ENCODE data around the gene ITGA11. TPM values are rescaled to one million over a fixed set of nuclear protein-coding genes. Genes with fewer than 3 reads are reported as not detected.

ITGA11 gene
- total RNA-seq (2012; rRNA removed) = 2.5 and 4.1 TPM in 2 replicates
- polyA plus RNA-seq (2012; rRNA removed) = 5.6 and 6.6 TPM in 2 replicates
- 3.0 and 5.8 TPM in 2 replicates for polyA plus RNA-seq (2012; cell fraction: cytosol; rRNA removed)
- polyA plus RNA-seq (2012; cell fraction: nucleus; rRNA removed; ENCODE audit: low replicate concordance) = 6.2 and 6.6 TPM in 2 replicates
- percentile 65 among the genes with signal in this experiment for Bru-seq, nascent RNA
- BruChase-seq, experiment 1, labeled RNA remaining after a 6-hour chase = percentile 69 among the genes with signal in this experiment
- percentile 75 among the genes with signal in this experiment for BruChase-seq, experiment 2, labeled RNA remaining after a 2-hour chase
- long read RNA-seq, transcript ITGA11-201 (30 exons, 3,955 nt) = major isoform, 12 of 45 reads
- long read RNA-seq, partial matches to known transcripts = 20 of 45 reads
- long read RNA-seq, other reads (novel, unspliced or antisense) = 13 of 45 reads

DNA sequence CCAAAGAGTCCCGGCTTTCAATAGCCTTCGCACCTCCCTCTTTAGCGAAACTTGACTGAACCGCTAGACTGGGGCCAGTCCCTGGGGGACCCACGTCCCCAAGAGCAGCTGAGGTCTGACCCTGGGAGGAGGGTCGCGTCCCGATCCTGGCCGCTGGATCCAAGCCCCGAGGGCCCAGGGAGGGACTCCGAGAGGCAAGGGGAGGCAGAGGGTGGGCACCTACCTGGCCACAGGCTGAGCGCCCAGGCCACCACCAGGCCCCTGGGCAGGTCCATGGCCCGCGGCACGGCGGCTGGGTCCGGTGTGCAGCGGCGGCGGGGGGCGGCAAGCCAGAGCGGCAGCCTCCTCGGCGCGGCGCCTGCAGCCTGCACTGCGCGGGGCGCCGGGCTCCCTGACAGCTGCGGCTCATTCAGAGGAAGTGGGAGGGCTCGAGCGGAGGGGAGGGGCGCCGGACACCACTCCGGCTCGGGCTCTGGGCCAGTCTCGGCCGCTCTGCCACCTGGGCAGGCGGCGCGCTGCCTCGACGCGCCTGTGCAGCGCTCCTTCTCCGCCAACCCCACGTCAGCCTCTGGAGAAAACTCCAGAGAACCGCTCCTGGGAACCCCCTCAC is at the start of gene ITGA11:
Gene ITGA11 (minus strand): TSS at position 372 of the 610 bp plus-strand sequence. CDS start 97 bp downstream, at position 275.
- dilution Hi-C loops (cut with HindIII; ENCODE audit: low sequenced_read_pairs, unreplicated experiment) (no loop called here), in situ Hi-C loops (cut with MboI; ENCODE audit: low sequenced_read_pairs) (no loop called here), intact Hi-C loops (cut with micrococcal nuclease) (loop anchor here (5.0 kb wide), 1 partner anchor 125 kb away; no protein-coding TSS in a partner anchor)
- Histone ChIP-seq H3K9me1 (ENCODE audit: insufficient read depth, low read length) (peaks cover 13% of the 10 kb centered on the region), H2AK9ac (replicated peaks; ENCODE audit: low read depth, low read length, poor library complexity) (peak within 1 kb of the TSS; percentile 70), H2BK5ac (ENCODE audit: low read depth, low read length, poor library complexity, severe bottlenecking) (no peak within 1 kb of the TSS), H3K4me1 (ENCODE audit: control insufficient read depth, insufficient read depth, low read length) (peaks cover 13% of the 10 kb centered on the region), H4K91ac (ENCODE audit: insufficient read depth, low read depth, low read length) (peak within 1 kb of the TSS; percentile 43; the same call in 1 of the 2 replicates), H2BK15ac (ENCODE audit: low read depth, low read length) (no peak within 1 kb of the TSS; the same call in 2 of the 3 replicates), H3K79me1 (ENCODE audit: low read depth in 1 of 2, low read length in 2 of 2) (peaks cover 4 to 39% of the 10 kb centered on the region in 2 experiments; a peak in 3 of 4 replicates), H3K27ac (ENCODE audit: insufficient read depth, low read length) (peak within 1 kb of the TSS; percentile 9; the same call in 1 of the 2 replicates), H2BK120ac (ENCODE audit: low read depth, low read length) (peak within 1 kb of the TSS; percentile 69), H3K4ac (ENCODE audit: low read depth, low read length) (peak within 1 kb of the TSS; percentile 70), H4K5ac (ENCODE audit: low read depth, low read length) (no peak within 1 kb of the TSS), H3K4me3 (ENCODE audit: insufficient read depth, low read depth, low read length) (peak within 1 kb of the TSS; percentile 57), H3K4me2 (ENCODE audit: low read depth, low read length) (peak within 1 kb of the TSS; percentile 89), H2AFZ (replicated peaks; ENCODE audit: low read length, poor library complexity) (peak within 1 kb of the TSS; percentile 94), H4K20me1 (ENCODE audit: insufficient read depth, low read length) (peaks cover 26% of the 10 kb centered on the region; the same call in 1 of the 2 replicates), H2BK20ac (ENCODE audit: low read depth, low read length) (peak within 1 kb of the TSS; percentile 81), H3K9me3 (ENCODE audit: control insufficient read depth, insufficient read depth, low read length) (no peaks in the 10 kb centered on the region), H3K23ac (ENCODE audit: low read depth, low read length) (peak within 1 kb of the TSS; percentile 74), H2AK5ac (ENCODE audit: low read depth, low read length) (peak within 1 kb of the TSS; percentile 38), H4K8ac (ENCODE audit: low read depth in 2 of 2, low read length in 2 of 2) (peak within 1 kb of the TSS in 1 of 2 experiments; percentile 55; a peak in 1 of 4 replicates), H3K36me3 (ENCODE audit: control insufficient read depth, insufficient read depth, low read length) (no peaks in the 10 kb centered on the region), H3K9ac (ENCODE audit: low read depth, low read length) (peak within 1 kb of the TSS; percentile 45), H3K14ac (replicated peaks; ENCODE audit: low read depth, low read length) (peak within 1 kb of the TSS; percentile 73), H3K56ac (ENCODE audit: extremely low read depth, insufficient read depth, low read length) (peak within 1 kb of the TSS; percentile 54; the same call in 1 of the 2 replicates), H3K18ac (ENCODE audit: low read depth, low read length) (peak within 1 kb of the TSS; percentile 9; the same call in 1 of the 2 replicates), H3K27me3 (ENCODE audit: control insufficient read depth, insufficient read depth, low read length) (peaks cover 37% of the 10 kb centered on the region)
- ChIA-PET POLR2A (ENCODE audit: unreplicated experiment) (no interaction called here), CTCF (no interaction called here)
- no TSS peak for BruUV-seq (replicated peaks)
- ATAC-seq (ENCODE audit: low read depth) (peak; percentile 90), DNase-seq (peak; percentile 34)
- 0% methylated on average over 4 of the region's 49 CpGs; no CpG with 5 or more reads in 1 of the 2 experiments for WGBS, 2 experiments (ENCODE audit: extremely low coverage in 2 of 2, insufficient read length in 1 of 2)
- TF ChIP-seq MAFK (IDR thresholded peaks at IDR 0.05; ENCODE audit: low read depth, low read length) (no peak), SMC3 (IDR thresholded peaks at IDR 0.05; ENCODE audit: low read depth, low read length) (no peak), CEBPB (IDR thresholded peaks at IDR 0.05; ENCODE audit: low read depth, low read length) (no peak), CHD1 (IDR thresholded peaks at IDR 0.05; ENCODE audit: low read depth, low read length) (no peak), POLR2A (IDR thresholded peaks at IDR 0.05; ENCODE audit: low read depth, low read length) (no peak), RFX5 (IDR thresholded peaks at IDR 0.05; ENCODE audit: low read depth, low read length) (no peak), ELK1 (IDR thresholded peaks at IDR 0.05; ENCODE audit: borderline replicate concordance, low read depth, low read length) (no peak), NFE2L2 (IDR thresholded peaks at IDR 0.05; ENCODE audit: low read depth, low read length) (no peak), BHLHE40 (IDR thresholded peaks at IDR 0.05; ENCODE audit: low read depth, low read length) (no peak), CTCF (conservative IDR thresholded peaks at IDR 0.05; ENCODE audit: low read depth, low read length) (no peak), MAZ (IDR thresholded peaks at IDR 0.05; ENCODE audit: borderline replicate concordance, low read depth, low read length) (peak; percentile 59; the same call in 1 of the 2 replicates), FOS (IDR thresholded peaks at IDR 0.05; ENCODE audit: low read depth, low read length) (no peak)
- TF ChIP-seq, protein P1, sequence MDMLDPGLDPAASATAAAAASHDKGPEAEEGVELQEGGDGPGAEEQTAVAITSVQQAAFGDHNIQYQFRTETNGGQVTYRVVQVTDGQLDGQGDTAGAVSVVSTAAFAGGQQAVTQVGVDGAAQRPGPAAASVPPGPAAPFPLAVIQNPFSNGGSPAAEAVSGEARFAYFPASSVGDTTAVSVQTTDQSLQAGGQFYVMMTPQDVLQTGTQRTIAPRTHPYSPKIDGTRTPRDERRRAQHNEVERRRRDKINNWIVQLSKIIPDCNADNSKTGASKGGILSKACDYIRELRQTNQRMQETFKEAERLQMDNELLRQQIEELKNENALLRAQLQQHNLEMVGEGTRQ (IDR thresholded peaks at IDR 0.05; ENCODE audit: low read depth, low read length) = no peak

All from IMR-90 (cell line).